Ovary (tissue), 3 donors: Measurements from ENCODE around the gene TMEM59L.

Experiments
- CTCF ChIP-seq, 3 donors: fragments of 450-650 bp in 2 of 3; fragments of 200-600 bp in 1 of 3; IDR thresholded peaks; one replicate each; pipeline versions ENCODE4 v1.5.1 to v1.8.0; 2016 to 2022; ENCODE audit warnings: antibody characterized with exemption in 3 of 3, mild to moderate bottlenecking in 1 of 3
- POLR2A ChIP-seq: fragments of 450-650 bp; IDR thresholded peaks from one replicate; pipeline ENCODE4 v1.6.1; 2017; ENCODE audit warnings: antibody characterized with exemption, mild to moderate bottlenecking, moderate library complexity
- donor health status: DM: no; HTN: no; CAD: no.

- TF ChIP-seq CTCF (IDR thresholded peaks at IDR 0.05) (no peak), POLR2A (no peak)
These were observed 26.4 kb upstream of the TMEM59L start for GRCh38 chr19:18586306-18586705.
